Heart left ventricle (tissue), 13 donors: ENCODE measurements around the gene ESRRG.

Experiments
- POLR2A ChIP-seq, 2 donors: fragments of 450-650 bp; IDR thresholded peaks; one replicate each; pipeline ENCODE4 v1.6.1; 2017; ENCODE audit warnings: antibody characterized with exemption in 2 of 2, mild to moderate bottlenecking in 2 of 2, moderate library complexity in 2 of 2
- TF ChIP-seq, protein P1 (sequence below), 12 donors: fragments of 200-600 bp; sonication (generic) in 4 of 12; IDR thresholded peaks; one replicate each; pipeline versions ENCODE4 v1.5.0 to v1.8.0; 2018 to 2022; ENCODE audit warnings: antibody characterized with exemption in 12 of 12, mild to moderate bottlenecking in 5 of 12
- donor health status: ischemic (EF 13 %, LVEDD 7.1; RV severe dilation, severe dysfunction).
- donor health status: DM: no; HTN: yes; CAD: no.
- donor health status: DM: no; HTN: no; CAD: no.
- donor health status: ischemic (EF 25% LVEDD 6.9; RV normal size, moderate dysfunction).
- donor health status: ischemic (EF 25% LVEDD 5.7; RV mildly dilated, moderate dysfunction).
- donor health status: ischemic (EF 35%, LVEDD 5.7; RV mildly dilated, moderate dysfunction).
- donor health status: nonischemic (EF 11% LVEDD 7.7; RV severe dilation, severe dysfunction).
- donor health status: DM: yes; HTN: yes; CAD: no.
- donor health status: PGD.
- donor health status: ischemic (EF 29% LVEDD 5.4; RV normal size, mild dysfunction).
- donor health status: nonischemic (EF 23%, LVEDD 6.1; RV moderate dilation, normal function).

DNA sequence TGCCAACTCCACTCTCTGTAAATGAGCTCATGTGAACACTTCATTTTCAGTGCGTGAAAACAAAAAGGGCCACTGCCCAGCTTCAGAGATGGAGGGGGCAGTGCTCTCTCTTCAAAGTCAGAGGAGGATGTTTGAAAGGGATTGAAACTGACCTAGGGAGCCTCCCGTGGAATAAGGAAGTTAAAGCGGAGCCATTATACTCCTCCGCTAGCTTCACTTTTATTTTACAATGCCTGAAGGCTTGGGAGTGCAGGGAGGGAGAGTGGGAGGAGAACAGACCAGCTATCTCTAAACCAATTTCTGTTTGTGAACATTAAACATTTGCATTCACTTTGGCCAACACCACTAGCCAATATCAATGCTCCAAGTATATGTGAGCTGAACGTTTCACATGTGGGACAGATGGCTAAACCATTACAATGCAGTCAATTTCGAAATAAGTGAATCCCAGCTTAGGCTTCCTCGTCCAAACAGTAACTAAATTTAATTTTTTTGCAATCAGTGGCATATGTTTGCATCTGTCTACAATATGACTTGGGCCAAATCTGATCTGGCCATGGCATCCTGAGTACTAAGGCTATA, 126.9 kb downstream of the ESRRG start:
- TF ChIP-seq, protein P1, sequence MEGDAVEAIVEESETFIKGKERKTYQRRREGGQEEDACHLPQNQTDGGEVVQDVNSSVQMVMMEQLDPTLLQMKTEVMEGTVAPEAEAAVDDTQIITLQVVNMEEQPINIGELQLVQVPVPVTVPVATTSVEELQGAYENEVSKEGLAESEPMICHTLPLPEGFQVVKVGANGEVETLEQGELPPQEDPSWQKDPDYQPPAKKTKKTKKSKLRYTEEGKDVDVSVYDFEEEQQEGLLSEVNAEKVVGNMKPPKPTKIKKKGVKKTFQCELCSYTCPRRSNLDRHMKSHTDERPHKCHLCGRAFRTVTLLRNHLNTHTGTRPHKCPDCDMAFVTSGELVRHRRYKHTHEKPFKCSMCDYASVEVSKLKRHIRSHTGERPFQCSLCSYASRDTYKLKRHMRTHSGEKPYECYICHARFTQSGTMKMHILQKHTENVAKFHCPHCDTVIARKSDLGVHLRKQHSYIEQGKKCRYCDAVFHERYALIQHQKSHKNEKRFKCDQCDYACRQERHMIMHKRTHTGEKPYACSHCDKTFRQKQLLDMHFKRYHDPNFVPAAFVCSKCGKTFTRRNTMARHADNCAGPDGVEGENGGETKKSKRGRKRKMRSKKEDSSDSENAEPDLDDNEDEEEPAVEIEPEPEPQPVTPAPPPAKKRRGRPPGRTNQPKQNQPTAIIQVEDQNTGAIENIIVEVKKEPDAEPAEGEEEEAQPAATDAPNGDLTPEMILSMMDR (IDR thresholded peaks at IDR 0.05): no peak
- TF ChIP-seq POLR2A (IDR thresholded peaks at IDR 0.05): no peak
